ENCODE measurements around the gene TP63.

- TF ChIP-seq TCF12 (IDR thresholded peaks at IDR 0.05; ENCODE audit: low read depth) (no peak), EP300 (IDR thresholded peaks at IDR 0.05; ENCODE audit: borderline replicate concordance) (no peak)
Measured at GRCh38 chr3:189720736-189721417, 89.7 kb downstream of the TP63 start.
